Common myeloid progenitor, CD34-positive (primary cell): ENCODE data around the gene ALG12.
A peak's percentile ranks its signal among the peaks of the same experiment; 100 is the strongest.

Experiments
- CTCF ChIA-PET: fragments of 350-600 bp; sonication (Branson Sonifier 250); formaldehyde crosslinking; loops from one replicate; lab custom pipeline; 2021; ENCODE audit warnings: antibody characterized with exemption; lab: Charles Lee
- POLR2A ChIA-PET: fragments of 350-600 bp; sonication (Branson Sonifier 250); formaldehyde crosslinking; loops from one replicate; lab custom pipeline; 2021; ENCODE audit warnings: antibody characterized with exemption; lab: Charles Lee
- DNase-seq, 3 donors: peaks; one replicate each; pipeline versions ENCODE4 v3.0.0 to v3.0.0-alpha.2; 2013
- H3K27ac ChIP-seq, 2 experiments: 1 replicate in 1 of 2; 2 replicates in 1 of 2; pipeline ENCODE4 v1.7.0; 2013; ENCODE audit warnings: inconsistent platforms in 2 of 2, low read length in 2 of 2, mild to moderate bottlenecking in 2 of 2, low read depth in 1 of 2, moderate library complexity in 1 of 2; ENCODE audit not compliant: severe bottlenecking in 2 of 2, insufficient read depth in 1 of 2, poor library complexity in 1 of 2
- H3K27me3 ChIP-seq, 5 experiments: replicated peaks in 2 of 5; 1 replicate in 3 of 5; 2 replicates in 2 of 5; pipeline versions ENCODE4 v1.6.1 to v1.7.0; 2013; ENCODE audit warnings: low read length in 4 of 5, mild to moderate bottlenecking in 2 of 5, moderate library complexity in 2 of 5, inconsistent platforms in 1 of 5; ENCODE audit not compliant: insufficient read depth in 5 of 5, control insufficient read depth in 4 of 5
- H3K36me3 ChIP-seq, 4 experiments: 1 replicate in 2 of 4; 2 replicates in 2 of 4; pipeline versions ENCODE4 v1.6.1 to v1.7.0; 2013; ENCODE audit warnings: low read length in 3 of 4, control low read depth in 1 of 4, mild to moderate bottlenecking in 1 of 4; ENCODE audit not compliant: control insufficient read depth in 4 of 4, insufficient read depth in 4 of 4
- H3K4me1 ChIP-seq, 4 experiments: 1 replicate in 3 of 4; 2 replicates in 1 of 4; pipeline versions ENCODE4 v1.6.1 to v1.7.1; 2013; ENCODE audit warnings: low read length in 3 of 4, mild to moderate bottlenecking in 3 of 4, control low read depth in 1 of 4, inconsistent platforms in 1 of 4, moderate library complexity in 1 of 4; ENCODE audit not compliant: control insufficient read depth in 4 of 4, insufficient read depth in 4 of 4; ENCODE audit errors: control extremely low read depth in 1 of 4
- H3K4me3 ChIP-seq, 7 experiments: 1 replicate in 4 of 7; 2 replicates in 3 of 7; pipeline versions ENCODE4 v1.5.1 to v1.7.0; 2013; ENCODE audit warnings: mild to moderate bottlenecking in 7 of 7, low read length in 6 of 7, moderate library complexity in 6 of 7, inconsistent platforms in 2 of 7, low read depth in 2 of 7, control low read depth in 1 of 7; ENCODE audit not compliant: insufficient read depth in 4 of 7, control insufficient read depth in 1 of 7; ENCODE audit errors: extremely low read depth in 1 of 7
- H3K9me3 ChIP-seq, 5 experiments: 1 replicate in 4 of 5; 2 replicates in 1 of 5; pipeline versions ENCODE4 v1.6.1 to v1.7.1; 2013; ENCODE audit warnings: low read length in 4 of 5, mild to moderate bottlenecking in 2 of 5, inconsistent platforms in 1 of 5, low read depth in 1 of 5, moderate library complexity in 1 of 5; ENCODE audit not compliant: control insufficient read depth in 4 of 5, insufficient read depth in 2 of 5; ENCODE audit errors: control extremely low read depth in 1 of 5
- WGBS: methylation state at CpG from one replicate; pipeline ENCODE4 v1.1.5; 2013; ENCODE audit not compliant: insufficient coverage; 5-methylcytosine and 5-hydroxymethylcytosine counted together

ALG12 gene

DNA sequence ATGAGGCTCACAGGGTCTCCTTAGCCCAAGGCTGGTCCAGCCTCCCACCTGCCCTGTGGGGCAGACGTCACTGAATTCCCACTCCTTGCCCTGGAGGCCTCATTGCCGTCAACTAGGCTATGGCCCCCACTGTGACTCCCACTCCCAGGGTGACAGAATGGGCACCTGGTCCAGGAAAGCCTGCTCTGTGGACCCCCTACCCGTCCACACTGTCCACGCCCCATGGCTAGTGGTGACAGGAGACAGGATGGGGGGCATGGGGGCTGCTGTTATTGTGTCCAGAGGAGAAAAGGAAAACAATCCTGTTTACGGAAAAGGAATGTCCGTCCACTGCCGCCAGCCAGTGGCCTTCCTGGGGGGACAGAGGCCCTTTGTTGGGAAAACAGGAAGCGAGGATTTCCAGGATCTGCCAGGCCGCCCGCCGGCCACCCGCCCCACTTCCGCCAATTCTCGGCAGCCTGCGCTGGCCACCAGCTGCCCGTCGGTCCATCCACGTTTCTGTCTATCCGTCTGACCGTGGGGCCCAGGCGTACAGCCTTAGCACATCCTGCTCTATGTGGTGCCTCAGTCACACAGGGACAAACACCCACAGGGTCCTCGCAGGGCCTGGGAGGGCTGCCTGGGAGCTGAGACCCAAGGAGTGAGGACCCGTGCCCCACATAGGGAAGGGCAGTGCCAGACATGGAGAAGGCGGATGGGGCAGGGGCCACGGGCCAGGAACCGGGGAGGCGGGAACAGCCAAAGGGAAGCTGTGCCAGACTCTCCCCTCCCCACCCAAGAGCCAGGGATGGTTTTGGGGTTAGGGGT lies 19.7 kb upstream of the ALG12 start:
- no peak for DNase-seq
- Histone ChIP-seq H3K27ac (no peak overlapping the region), H3K36me3 (no peaks in the 10 kb centered on the region), H3K4me1 (peaks cover 0 to 51% (median 42%) of the 10 kb centered on the region in 4 experiments), H3K27me3 (no peaks in the 10 kb centered on the region), H3K9me3 (peaks cover 0 to 4% (median 0%) of the 10 kb centered on the region in 5 experiments), H3K4me3 (no peak overlapping the region)
- ChIA-PET CTCF (interaction anchor here (1.2 to 2.0 kb wide), 4 partner anchors 12 to 29 kb away, joined by 5 to 8 read pairs (median 6); partner anchors contain the start of gene PIM3), POLR2A (interaction anchor here (3.2 kb wide), 1 partner anchor 23 kb away, joined by 51 read pairs; the partner anchor contains the start of gene PIM3)
- WGBS, result 90% methylated on average over 22 of the region's 27 CpGs

DNA sequence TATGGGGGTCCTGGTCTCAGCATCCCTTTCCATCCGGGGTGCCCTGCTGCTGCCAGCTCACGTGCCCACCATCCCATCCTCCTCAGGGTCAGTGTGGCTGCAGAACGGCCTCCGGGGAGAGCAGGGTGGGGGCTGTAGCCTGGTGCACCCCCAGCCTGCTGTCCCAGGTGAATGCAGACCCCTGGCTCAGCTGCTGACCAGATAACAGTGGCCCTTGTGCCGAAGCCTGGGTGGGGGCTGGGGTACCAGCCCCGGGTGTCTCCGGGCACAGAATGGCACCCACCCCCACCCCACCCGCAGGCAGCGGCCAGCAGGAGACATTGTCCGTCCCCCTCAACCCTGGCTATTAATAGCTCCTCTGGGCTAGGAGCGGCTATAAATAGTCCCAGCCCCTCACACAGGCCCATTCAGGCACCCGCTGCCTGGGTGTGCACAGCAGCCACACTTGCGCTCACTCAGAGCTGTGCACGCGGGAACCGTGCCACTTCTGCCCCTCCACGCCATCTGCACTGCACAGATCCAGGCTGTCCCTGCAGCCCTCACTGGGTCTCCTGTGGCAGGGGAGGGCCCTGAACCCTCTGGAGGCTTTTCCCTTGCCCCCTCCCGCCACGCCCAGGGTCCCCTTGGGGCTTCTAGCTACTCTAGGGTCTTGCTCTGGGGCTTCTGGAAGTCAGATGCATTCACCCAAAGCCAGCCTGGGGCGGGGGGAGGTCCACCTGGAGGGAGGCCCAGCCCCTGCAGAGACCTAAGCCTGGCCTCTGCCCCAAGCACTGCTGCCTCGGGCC lies 18.9 kb upstream of the ALG12 start:
- peak overlapping the region in 5 of 7 experiments; percentile 28 to 62 (median 41) for H3K4me3 ChIP-seq

DNA sequence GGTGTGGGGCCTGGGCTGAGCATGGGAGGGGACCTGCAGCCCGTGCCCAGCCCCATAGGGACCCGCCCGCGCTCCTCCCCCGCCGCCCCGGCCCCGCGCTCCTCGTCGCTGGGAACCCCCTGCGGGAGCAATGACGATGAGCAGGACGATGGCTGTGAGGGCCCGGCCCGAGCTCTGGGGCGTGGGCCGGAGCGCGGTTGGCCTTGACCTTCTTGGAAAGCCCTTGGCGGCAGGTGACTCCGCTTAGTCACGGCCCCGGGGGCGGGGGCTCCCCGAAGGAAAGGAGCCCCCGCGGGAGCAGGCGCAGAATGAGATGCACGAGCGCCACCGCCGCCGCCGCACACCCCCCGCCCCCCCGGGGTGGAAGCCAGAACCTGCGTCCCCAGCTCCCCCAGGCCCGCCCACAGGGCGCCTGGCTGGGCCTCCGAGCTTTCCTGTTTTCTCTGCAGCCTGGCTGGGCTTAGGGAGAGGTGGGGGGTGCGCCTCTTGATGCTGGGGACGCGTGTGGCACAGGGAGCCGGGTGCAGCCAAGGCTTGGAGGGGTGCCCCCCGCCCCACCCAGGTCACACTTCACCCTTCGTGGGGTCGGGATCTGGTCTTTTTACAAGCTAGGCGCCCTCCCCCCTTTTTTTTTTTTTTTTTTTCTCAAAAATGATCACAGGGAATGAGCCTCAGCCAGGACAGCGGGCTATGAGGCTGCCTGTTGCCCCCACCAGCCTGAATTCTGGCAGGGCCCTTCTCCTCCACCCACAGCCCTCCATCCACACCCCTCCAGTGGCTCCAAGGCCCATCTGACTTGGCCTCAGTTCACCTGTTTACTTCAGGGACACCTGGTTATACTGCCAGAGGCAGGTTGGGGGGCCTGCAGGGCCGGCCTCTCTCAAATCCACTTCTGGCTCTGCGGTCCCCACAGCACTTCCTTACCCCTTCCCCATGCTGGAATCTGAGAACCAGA lies 18.1 kb upstream of the ALG12 start:
- ChIA-PET CTCF (interaction anchor here (0.8 to 2.0 kb wide), 8 partner anchors 10 to 129 kb away, joined by 3 to 6 read pairs (median 4); partner anchors contain the start of gene PIM3), POLR2A (interaction anchor here (0.5 to 3.2 kb wide), 9 partner anchors 18 to 284 kb away, joined by 3 to 51 read pairs (median 6); partner anchors contain the start of gene PIM3)
- peaks cover 6 to 60% (median 54%) of the 10 kb centered on the region in 4 experiments for H3K4me1 ChIP-seq
- no peaks in the 10 kb centered on the region for H3K27me3 ChIP-seq
- H3K4me3 ChIP-seq, result peak overlapping the region in 6 of 7 experiments; percentile 32 to 63 (median 43)
- H3K9me3 ChIP-seq, result peaks cover 0 to 4% (median 0%) of the 10 kb centered on the region in 5 experiments
- peak overlapping the region; percentile 44 to 82 for H3K27ac ChIP-seq
- no peaks in the 10 kb centered on the region for H3K36me3 ChIP-seq
- WGBS, result 2% methylated on average over 41 of the region's 52 CpGs
- DNase-seq, result peak; percentile 94 to 98 (median 98)

More for the DNA sequence above, 18.9 kb upstream of the ALG12 start:
- Histone ChIP-seq H3K27me3 (no peaks in the 10 kb centered on the region), H3K4me1 (peaks cover 0 to 57% (median 46%) of the 10 kb centered on the region in 4 experiments), H3K27ac (peak overlapping the region; percentile 44 to 82), H3K9me3 (peaks cover 0 to 4% (median 0%) of the 10 kb centered on the region in 5 experiments), H3K36me3 (no peaks in the 10 kb centered on the region)
- peak in 2 of 3 donors; percentile 57 to 58 for DNase-seq
- ChIA-PET POLR2A (interaction anchor here (0.5 to 3.2 kb wide), 3 partner anchors 20 to 283 kb away, joined by 11 to 51 read pairs (median 12); partner anchors contain the start of gene PIM3), CTCF (interaction anchor here (0.8 to 2.0 kb wide), 9 partner anchors 9 to 128 kb away, joined by 3 to 8 read pairs (median 5); partner anchors contain the start of gene PIM3)
- 61% methylated on average over 11 of the region's 21 CpGs for WGBS

DNA sequence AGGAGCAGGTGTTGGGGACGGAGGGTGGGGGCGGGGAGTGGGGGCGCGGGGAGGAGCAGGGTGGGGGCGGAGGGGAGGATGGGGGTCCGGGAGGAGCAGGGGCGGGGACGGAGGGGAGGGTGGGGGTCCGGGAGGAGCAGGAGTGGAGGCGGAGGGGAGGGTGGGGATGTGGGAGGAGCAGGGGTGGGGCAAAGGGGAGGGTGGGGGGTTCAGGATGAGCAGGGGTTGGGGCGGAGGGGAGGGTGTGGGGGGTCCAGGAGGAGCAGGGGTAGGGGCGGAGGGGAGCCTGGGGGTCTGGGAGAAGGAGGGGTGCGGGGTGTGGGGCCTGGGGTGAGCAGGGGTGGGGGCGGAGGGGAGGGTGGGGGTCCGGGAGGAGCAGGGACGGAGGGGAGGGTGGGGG lies 17.3 kb upstream of the ALG12 start:
- ChIA-PET CTCF (interaction anchor here (0.8 to 2.0 kb wide), 5 partner anchors 14 to 58 kb away, joined by 3 to 5 read pairs (median 4); partner anchors contain the start of gene PIM3), POLR2A (interaction anchor here (0.7 to 3.2 kb wide), 6 partner anchors 21 to 213 kb away, joined by 3 to 51 read pairs (median 5); partner anchors contain the start of gene PIM3)
- WGBS, result no CpG with 5 or more reads among the region's 16 CpGs
- peak in 2 of 3 donors; percentile 71 to 87 for DNase-seq
- H3K4me1 ChIP-seq, result peaks cover 8 to 67% (median 61%) of the 10 kb centered on the region in 4 experiments
- peak overlapping the region in 1 of 7 experiments; percentile 63 for H3K4me3 ChIP-seq
- H3K27ac ChIP-seq, result no peak overlapping the region
- H3K9me3 ChIP-seq, result no peaks in the 10 kb centered on the region
- H3K27me3 ChIP-seq, result no peaks in the 10 kb centered on the region
- H3K36me3 ChIP-seq, result no peaks in the 10 kb centered on the region

DNA sequence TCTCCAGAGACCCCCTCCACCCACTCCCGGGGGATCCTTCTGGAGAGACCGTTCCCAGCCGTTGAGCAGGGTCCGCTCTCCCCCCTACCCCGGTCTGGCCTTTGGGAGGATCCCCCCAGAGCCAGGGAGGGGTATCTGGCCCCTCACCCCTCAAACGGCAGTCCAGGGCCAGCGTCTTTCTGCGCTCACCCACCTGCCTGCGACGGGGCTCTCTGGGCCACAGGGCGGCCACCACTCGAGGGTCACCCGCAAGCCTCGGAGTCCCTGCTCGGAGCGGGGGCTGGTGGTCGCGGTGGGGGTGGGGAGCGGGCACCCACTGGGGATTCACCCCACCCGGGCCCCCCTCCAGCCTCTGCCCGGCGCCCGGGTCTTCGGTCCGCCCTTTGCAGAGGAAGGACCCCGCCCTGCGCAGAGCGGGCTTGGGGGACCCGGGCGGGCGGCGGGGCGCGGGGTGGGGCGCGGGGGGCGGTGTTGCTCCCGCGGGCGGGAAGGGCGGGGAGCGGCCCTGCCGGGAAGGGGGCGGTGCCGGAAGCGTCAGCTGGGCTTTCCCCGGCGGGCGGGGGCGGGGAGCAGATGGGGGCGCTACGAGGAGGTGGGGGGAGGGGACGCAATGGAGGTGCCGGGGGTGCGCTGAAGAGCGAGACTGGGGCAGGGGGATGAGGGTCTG lies 16.8 kb upstream of the ALG12 start:
- DNase-seq, result peak; percentile 82 to 94 (median 93)
- ChIA-PET POLR2A (interaction anchor here (3.2 kb wide), 1 partner anchor 26 kb away, joined by 51 read pairs; the partner anchor contains the start of gene PIM3), CTCF (no interaction called here)
- Histone ChIP-seq H3K36me3 (no peaks in the 10 kb centered on the region), H3K4me3 (peak overlapping the region; percentile 45 to 83 (median 72)), H3K27me3 (no peaks in the 10 kb centered on the region), H3K4me1 (peaks cover 8 to 72% (median 66%) of the 10 kb centered on the region in 4 experiments), H3K27ac (peak overlapping the region; percentile 72 to 90), H3K9me3 (no peaks in the 10 kb centered on the region)
- 0% methylated on average over 17 of the region's 56 CpGs for WGBS
